Measurements from ENCODE around the gene NXPH2.
"Not testable (repeated sequence)": the region's sequence is repeated elsewhere in the genome, so short reads cannot be mapped to it uniquely, and the experiment has no call there.

The NXPH2 gene

DNA sequence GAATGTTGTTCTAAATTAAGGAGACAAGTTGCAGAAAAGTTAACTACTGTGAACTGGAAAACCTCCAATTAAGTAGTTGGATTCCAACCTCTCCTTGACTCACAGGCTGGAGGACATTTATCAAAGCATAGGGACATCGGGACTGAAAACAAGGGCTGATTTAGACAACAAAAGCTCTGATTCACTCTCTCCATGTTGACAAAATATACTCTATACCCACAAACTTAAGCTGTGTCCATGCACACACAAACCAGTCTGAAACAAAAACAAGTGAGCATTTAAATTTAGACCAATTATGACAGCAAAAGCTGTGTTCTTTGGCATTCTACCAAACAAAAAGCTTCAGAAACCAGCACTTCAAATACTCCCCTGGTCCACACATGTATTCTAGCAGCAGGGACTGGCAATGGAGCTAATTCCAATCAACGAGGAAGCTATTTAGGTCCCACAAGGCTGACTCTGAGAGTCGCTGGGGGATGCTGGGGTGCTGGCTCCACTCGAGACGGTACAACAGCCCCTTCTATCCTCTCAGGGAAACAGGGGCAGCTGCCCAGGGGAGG, 71.4 kb downstream of the NXPH2 start:
- DNase-seq (ENCODE audit: low spot score), result no peak

DNA sequence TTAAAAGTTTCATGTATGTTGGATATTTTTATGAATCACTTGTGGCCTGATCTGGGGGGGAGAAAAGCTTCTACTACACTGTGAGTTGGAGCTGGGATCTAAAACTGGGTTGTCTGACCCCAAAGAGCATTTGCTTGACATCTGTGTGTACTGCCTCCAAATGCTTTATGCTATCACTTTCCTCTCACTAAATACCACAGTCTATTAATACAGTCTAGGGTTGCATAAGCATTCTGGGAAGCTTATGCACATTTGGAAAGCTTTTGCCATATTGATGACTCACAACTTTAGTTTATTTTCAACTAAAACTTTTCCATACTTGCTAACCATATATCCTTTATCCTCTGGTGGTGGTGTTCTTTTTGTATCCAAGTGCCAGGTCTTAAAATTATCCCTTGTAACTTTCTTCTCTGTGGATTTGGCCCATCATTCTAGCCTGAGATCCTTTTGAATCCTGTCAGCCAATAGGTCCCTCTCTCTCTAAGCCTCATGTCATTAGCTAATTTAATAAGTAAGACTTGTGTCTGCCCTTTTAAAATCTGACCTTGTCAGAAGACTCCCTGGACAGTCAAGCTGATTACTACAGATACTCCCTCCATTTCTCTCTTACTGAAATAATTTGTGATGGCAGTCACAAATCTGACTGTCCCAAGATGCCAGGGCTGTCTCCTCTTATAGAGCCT, 72.7 kb downstream of the NXPH2 start:
- no peak for DNase-seq (ENCODE audit: low spot score)

DNA sequence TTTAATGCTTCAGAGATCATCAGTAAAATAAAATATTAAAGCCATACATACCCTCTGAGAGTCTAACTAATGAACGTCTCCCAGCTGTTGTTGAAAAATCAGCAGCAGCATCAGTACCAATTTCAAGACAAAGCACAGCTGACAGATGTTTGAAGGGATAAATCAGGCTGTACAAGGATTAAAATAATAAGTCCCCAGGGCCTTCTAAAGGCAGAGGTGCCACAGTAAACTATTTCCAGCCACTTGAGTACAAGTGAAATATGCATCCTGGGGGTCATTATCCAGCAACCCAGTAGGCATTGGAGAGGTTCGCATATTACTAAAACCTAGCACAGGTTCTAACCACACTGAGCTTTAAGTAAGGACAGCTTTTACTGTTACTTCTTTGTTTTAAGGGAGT, 76.9 kb downstream of the NXPH2 start:
- DNase-seq (ENCODE audit: low spot score), result no peak

DNA sequence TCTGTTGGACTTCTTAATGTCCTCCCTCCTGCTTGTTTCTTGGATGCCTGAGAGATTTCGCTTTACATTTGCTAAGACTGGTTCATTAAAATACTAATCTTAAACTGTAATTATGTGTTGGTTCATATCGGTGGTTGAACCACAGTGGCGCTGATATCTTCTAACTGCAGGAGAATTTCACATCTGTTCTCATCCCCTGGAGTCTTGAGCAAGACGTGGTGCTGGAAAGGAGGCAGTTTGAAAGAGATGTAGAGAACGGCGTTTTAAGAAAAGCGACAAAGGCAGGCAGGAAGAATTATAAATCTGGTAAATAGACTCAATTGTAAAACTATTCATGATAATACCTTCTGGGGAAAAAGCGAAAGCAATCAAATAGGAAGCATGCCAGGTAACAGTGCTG, 79.5 kb downstream of the NXPH2 start:
- DNase-seq (ENCODE audit: low spot score), result no peak

DNA sequence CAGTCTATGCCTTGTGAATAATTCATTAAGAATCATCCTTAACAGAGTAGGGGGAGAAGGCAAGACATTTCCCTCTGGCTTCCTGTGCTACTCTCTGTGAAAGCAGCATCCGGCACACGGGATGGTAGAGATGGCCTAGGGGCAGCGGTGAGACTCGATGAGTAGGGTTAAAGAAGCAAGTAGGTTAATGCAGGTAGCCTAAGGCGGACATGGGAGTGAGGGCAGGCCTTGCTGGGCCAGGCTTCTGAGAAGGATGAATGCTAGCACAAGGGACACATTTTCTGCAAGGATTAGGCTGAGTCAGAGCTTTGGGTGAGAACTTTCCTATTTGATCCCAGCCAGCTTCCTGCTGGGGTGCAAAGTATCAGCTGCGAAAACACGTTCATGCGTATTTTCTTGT, 80.8 kb downstream of the NXPH2 start:
- no peak for DNase-seq (ENCODE audit: low spot score)

DNA sequence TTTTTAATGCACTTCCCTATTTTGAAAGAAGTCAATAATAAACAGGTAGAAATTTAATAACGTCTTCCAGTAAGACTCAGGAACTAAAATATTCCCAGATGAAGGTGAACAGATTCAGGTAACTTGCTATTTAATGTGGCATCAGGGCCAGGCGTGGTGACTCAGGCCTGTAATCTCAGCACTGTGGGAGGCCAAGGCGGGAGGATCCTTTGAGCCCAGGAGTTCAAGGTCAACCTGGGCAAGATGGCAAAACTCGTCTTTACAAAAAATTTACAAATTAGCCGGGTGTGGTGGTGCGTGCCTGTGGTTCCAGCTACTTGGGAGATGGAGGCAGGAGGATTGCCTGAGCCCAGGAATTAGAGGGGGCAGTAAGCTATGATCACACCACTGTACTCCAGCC, 81.8 kb downstream of the NXPH2 start:
- DNase-seq (ENCODE audit: low spot score), result no peak

DNA sequence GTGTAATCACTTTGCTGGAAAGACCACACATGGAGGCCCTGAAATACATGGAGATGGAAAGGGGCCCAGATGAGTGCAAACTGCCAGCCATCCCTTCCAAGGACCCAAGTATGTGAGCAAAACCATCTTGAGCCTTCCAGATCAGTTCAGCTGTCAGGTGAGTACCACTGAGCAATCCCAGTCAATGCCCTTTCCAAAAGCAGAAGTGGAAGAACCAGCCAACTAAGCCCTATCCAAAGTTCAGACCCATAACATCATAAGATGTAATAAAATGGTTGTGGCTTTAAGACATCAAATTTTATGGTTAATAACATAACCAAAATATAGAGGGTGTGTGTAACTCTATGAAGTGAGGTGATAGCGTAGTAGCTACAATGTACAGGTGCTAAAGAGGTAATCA, 88.5 kb downstream of the NXPH2 start:
- no peak for DNase-seq (ENCODE audit: low spot score)

DNA sequence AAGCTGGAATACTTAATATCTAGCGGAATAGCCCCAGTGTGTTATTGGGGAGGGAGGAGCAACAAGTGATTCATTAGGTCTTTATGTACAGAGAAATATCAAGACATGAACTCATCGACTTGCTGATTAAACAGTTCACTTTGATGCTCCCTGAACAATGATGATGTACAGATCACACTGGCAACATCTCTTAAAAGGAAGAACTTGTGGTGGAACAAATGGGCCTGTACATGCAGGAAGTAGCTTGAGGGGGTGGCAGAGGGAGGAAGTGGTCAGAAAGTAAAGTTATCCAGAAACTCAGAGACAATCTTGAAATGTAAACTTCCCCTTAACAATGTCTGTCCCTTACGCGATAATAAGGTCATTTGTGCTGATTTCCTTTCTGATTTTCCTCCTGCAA, 90.5 kb downstream of the NXPH2 start:
- no peak for DNase-seq (ENCODE audit: low spot score)

DNA sequence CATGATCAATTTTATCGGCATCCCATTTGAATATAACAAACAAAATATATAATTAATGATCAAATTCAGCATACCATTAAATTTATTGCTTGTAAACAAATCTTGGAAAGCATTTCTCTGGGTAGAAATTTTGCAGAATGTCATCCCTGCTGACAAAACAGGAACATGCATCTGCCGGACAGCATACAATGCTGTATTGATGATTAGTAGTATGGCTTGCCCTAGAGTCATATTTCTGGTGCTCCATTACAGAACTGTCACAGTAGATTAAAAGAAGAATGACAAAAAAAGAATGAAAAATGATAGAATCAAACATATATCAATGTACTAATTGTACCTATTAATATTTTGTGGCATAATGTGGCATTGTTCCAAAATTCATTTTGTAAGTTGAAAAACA, 98.0 kb downstream of the NXPH2 start:
- DNase-seq (ENCODE audit: low spot score), result no peak

DNA sequence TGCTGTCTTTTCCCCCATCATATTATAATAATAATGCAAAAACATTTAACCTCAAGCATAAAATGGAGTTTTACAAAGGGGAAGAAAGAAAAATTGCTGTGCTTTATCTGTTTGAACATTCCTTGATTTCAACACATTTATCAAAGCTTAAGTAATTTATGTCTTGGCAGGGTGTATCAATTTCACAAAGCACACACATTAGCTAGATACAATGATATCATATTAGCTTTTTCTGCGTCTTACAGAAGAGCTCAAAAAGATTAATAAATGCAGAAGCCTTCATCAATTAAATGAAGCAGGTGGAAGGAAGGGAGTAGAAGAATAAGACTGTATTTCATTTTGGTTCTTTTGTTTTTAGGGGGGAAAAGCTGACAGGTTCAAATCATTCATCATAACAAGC, 103.0 kb downstream of the NXPH2 start:
- DNase-seq (ENCODE audit: low spot score), result no peak

DNA sequence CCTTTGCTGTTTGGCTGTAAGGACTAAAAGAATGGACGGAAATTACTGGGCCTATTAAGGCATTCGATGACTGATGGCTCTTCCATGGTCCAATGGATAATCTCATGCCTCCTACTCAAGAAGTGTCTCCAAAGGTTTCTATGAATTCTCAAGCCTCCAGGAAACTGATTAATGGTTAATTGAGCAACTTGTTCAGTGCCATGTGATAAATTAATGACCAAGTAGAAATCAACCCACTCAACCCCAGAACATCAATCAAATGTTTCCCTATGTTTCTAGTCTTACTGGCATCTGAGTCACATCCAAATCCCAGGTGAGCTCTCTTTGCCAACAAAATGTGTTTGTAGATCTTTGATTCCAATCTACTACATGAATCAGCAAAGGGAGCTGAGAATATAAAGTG, 103.6 kb downstream of the NXPH2 start:
- DNase-seq (ENCODE audit: low spot score), result no peak

DNA sequence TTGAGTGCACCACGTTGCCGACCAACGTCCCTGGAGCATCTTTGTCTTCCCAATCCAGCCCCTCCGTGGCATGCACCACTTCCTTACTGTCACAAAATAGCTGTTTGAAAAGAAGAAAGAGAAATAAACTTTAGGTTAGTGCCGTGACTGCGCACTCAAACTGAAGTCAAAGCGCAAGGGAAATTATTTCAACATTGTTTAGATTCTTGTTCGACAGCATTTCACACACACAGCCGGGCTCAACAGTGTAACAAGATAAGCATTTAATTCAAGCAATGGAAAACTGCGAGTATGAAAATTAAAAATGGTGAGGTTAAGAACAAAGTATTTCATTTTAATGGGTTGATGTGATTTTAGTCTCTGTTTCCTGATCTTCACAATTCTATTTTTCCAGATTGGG, 108.6 kb downstream of the NXPH2 start:
- no peak for DNase-seq (ENCODE audit: low spot score)

DNA sequence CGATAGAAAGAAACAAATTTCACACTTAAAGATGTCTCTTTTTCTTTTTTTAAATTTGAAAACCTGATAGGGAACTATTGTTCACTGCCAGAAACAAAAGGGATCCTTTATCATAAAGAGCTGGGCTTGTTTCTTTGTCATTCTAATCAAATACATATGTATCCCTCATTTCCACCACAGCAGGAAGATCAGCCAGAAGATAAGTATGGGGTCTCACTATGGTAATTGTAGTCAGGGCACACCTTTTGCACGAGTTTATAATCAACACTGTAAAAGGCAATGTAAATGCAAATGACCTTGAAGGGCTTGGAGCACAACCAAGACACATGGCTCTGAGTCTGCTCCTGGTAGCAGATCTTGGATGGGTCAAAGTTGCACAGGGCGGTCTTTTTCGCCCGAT, 109.5 kb downstream of the NXPH2 start:
- no peak for DNase-seq (ENCODE audit: low spot score)

DNA sequence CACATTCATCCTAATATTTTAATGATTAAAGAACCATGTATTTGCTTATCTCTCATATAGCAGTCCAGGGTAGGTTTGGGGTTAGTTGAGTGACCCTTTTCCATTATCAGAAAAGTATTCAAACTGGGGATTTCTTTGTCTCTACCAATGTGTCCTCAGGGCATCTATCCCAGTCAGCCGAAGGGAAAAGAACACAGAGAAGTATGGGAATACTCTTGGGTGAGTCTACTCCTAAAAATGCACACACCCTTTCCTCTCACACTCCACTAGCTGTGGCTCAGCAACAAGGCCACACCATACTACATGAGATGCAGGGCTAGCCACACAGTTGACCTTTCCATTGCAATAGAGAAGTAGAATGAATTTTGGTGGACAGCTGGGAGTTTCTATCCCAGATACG, 114.3 kb downstream of the NXPH2 start:
- no peak for DNase-seq (ENCODE audit: low spot score)

DNA sequence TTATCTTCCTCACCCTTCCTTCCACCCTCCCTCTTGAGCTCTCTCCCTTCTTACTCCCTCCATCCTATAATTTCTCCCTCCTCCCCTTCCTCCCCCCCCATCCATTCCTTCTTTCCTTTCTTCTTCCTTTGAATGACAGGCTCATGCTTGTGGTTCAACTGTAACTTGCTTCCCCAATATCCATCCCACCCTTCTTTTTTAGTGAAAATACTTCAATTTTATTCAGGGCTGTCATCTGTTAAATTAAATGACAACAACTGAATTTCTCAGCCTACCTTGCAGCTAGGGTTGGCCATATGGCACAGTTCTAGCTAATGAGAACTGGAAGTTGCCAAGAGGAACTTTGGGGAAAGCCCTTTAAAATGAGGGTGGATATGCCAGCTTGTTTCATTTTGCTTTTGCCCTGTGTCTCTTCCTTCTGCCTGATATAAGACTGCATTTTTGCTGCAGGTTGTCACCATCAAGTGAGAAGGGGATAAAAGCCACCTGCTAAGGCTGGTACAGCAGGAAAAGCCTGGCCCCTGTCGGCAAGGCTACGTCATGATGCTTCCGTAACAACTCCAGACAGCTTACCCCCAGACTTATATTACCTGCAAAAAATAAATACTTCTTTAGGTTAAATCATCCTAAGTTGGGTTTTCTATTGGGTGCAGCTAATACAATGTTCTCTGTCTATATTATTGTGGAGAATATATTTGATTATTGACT, 121.8 kb downstream of the NXPH2 start:
- DNase-seq (ENCODE audit: low spot score), result no peak

DNA sequence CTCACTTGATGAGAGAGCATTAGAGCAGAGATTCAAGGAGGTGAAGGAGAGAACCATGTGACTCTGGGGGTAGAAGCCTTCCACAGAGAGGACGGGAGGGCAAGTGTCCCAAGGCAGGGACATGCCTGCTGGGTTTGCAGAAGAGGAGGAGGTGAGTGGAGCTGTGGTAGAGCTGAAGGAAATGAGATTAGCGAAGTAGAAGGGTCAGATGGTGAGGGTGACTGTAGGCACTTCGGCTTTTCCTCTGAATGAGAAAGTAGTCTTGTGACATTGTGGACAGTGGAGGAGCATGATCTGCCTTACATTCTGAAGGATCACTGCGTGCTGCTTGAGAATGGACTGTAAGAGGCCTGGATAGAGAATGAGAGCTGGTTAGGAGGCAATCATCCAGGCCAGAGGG, 126.0 kb downstream of the NXPH2 start:
- no peak for DNase-seq (ENCODE audit: low spot score)

DNA sequence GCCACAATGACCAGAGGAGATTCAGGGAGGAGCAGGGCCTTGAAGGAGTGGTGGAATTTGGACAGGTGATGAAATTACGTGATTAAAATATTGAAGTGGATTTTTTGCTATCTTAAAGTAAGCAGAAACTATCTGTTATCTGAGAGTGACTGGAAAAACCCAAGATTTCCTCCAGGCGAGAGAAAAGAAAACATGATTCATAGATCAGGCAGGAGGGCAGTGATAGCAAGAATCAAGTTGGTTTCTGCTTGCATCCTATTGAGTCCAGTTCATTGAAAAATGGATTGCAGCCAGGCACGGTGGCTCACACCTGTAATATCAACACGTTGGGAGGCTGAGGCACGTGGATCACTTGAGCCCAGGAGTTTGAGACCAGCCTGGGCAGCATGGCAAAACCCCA, 127.8 kb downstream of the NXPH2 start:
- no peak for DNase-seq (ENCODE audit: low spot score)

DNA sequence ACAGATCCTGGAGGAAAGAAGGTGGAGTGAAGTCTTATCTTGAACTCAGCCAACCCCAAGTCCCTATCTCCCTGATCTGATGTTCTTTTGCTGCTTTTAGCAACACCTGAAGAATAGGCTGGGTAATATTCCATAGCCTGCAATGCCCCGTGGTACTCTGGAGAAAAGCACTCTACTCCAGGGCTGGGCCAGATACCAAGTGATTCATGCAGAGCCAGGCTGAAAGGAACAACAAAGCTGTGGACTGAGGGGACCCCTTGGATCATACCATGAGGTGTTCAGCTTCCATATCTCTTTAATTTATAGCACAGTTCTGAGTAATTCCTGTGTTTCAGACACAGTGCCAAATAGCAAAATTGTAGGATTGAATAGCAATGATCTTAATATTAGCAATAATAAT, 130.6 kb downstream of the NXPH2 start:
- DNase-seq (ENCODE audit: low spot score), result no peak

DNA sequence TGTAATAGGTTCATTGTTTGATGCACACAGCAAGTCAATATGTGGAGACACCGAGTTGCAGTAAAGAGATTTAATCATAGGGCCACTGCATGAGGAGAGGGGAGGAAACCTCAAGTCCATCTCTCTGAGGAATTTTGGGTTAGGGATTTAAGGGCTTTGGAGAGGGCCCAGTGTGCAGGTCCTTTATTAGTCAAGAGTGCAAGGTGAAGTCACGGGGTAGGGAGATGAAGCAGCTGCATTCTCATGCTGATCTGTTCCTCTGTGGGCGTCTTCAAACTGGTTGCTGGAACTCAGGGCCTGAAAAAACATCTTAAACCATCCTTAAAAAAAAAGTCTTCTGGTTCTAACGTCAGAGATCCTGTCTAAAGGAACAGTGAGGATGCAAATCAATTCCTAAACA, 131.6 kb downstream of the NXPH2 start:
- no peak for DNase-seq (ENCODE audit: low spot score)

DNA sequence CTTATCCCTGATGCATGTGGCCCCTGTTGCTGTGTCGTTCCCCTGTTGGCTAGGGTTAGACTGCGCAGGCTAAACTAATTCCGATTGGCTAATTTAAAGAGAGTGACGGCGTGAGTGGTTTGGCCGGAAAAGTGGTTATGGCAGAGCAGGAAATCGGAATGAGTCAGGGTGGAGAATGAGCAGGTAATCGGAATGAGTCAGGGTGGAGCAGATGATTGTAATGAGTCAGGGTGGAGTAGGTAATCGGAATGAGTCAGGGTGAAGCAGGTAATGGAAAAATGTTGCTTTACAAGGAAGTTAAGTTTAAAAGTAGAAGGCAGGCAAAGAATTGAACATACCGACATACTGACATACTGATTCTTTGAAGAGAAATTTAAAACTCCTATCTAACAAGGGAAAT, 135.4 kb downstream of the NXPH2 start:
- DNase-seq (ENCODE audit: low spot score), result not testable (repeated sequence)

DNA sequence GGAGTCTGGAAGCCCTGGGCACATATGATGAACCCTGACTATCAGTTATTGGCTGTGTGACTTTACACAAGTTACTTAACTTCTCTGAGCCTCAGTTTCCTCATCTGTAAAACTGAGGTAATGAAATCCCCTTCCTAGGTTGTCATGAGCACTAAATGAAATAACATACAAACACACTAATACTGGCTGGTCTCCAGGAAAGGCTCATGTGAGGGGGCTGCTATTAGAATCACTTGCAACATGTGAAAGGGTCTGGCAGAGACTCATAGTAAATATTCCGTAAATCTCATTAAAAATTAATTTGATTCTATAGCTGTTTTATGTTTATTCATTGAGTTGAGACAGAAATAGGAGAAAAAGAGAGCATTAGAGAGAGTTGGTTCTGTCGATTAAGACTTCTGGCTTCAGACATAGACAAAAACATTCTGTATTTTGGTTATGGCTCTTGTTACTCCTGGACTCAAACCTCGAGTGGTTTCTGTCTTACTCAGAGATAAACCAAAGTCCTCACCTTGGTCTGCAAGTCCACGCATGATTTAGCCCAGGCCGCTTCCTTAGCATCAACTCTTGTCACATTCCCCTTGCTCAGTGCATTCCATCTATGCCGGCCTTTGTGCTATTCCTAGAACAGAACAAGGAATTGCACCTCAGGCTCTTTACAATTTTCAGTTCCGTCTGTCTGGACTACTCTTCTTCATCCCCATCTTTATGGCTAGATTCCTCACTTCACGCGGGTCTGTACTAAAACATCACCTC, 139.1 kb downstream of the NXPH2 start:
- DNase-seq (ENCODE audit: low spot score), result no peak

DNA sequence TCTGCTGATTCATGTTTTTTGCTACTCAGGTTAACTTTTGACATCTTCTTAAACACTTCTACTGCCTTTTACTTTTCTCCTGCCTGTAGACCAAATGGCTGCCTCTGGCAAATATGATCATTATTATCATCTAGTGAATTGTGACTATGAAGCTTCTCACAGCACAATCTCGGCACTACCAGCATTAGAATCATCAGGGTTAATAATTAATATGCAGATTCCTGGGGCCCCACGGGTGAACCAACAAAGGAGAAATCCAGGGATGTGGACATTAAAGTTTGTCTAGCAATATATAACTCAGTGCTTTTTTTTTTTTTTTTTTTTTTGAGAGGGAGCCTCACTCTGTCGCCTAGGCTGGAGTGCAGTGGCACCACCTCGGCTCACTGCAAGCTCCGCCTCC, 142.5 kb downstream of the NXPH2 start:
- DNase-seq (ENCODE audit: low spot score), result no peak

DNA sequence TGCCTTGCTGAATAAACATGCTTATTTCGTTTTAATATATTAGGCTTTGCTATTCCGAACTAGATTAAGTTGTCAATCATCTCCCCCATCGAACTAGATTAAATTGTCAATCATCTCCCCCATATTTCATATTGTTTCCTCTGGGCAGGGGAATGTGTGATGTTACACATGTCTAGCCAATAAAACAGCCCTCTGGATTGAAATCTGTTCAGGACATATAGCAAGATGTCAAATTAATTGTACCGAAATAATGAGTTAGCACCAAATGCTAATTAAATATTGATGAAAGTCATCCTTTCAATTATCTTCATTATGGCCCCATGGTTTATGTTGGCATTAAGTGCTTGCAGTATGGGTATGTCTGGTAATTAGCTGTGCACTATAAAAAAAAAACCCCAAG, 143.1 kb downstream of the NXPH2 start:
- DNase-seq (ENCODE audit: low spot score), result no peak
